ENCODE results near the gene CXCL13. TPM values are rescaled to one million over a fixed set of nuclear protein-coding genes. Genes with fewer than 3 reads are reported as not detected.

The CXCL13 gene
- total and polyA plus RNA-seq, 2 of the 8 experiments (the other 6 are each of a cell fraction or from before 2014, with no cell fraction given): not detected

GRCh38 chr4:77595364-77595973 lies 10.2 kb upstream of the CXCL13 start (continued):
- TF ChIP-seq E2F6 (IDR thresholded peaks at IDR 0.05): no peak
- no peak for TF ChIP-seq TAF7 (optimal IDR thresholded peaks at IDR 0.05; ENCODE audit: borderline replicate concordance, low read depth, low read length)
- no peak for TF ChIP-seq CTBP2 (IDR thresholded peaks at IDR 0.05; ENCODE audit: borderline replicate concordance, insufficient read depth, insufficient read length, low read length)
- TF ChIP-seq GTF2F1 (IDR thresholded peaks at IDR 0.05; ENCODE audit: borderline replicate concordance, low read depth, low read length): no peak

All from H1 (cell line).